Measurements from ENCODE around the gene WARS2.

WARS2 gene

DNA sequence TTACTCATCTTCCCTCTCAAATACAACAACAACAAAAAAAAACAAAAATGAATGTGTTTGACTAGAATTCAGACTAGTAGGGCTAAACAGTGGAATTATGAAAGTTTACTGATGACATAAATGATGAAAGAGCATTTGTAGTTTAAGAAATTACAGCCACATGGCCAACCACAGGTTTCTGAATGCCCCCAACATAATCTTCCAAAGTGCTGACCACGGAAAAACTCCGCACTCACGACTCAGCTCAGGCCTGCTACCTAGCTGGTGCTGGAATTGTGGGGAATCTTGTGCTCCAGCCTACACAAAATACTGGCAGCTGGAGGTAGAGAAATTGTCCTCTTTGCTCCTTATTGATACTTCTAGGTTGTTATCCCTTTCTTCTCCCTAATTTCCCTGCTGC lies 128.7 kb downstream of the WARS2 start:
- DNase-seq: no peak

DNA sequence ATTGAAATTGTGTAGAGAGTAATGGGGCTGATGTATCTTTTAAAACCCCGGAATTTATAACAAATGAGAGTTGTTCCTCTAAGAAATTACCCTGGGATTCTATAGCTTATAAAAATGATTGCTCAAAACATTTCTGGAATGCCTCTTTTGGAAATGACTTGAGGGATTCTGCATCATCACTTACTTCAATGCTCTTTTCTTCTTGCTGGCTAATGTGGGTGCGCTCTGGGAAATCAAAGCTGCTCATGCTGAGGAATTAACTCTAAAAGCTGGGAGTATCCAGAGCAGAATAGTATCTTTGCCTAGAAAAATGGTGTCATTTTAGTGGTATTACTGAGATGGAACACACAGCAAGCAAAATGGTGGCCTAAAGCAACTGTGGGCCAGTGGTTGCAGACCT lies 129.3 kb downstream of the WARS2 start:
- DNase-seq: no peak

DNA sequence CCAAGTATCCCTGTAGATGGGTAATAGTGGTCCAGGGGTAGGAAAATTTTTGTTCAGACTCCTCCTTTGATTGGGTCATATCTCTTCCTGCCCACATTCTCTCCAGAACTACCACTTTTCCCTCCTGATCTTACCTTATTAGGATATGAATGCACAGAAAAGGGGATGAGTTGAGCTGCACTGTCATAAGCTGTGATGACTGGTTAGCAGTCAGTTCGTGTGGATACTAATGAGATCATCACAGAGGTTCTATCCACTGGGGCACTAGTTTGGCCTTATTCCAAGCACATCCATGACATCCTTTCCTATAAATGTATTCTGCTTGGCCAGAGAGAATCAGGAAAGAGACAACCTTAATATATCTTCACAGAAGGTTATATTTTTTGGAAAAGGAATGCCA lies 130.3 kb downstream of the WARS2 start:
- no peak for DNase-seq

DNA sequence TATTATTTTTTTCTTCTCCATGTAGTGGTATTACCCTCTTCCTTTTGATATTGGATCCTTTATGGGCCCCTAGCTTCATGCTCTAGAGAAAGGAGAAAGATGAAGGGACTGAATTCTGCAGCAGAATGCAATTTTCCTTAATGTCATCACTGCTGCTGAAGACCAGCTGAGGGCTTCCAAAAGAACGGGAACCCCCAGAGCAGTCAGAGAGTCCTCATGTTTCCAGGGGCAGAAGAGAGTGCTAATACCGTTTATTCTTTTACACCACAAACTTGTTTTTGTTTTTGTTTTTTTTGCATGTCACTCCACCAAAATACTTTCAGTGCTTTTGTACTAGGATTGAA lies 131.2 kb downstream of the WARS2 start:
- no peak for DNase-seq

DNA sequence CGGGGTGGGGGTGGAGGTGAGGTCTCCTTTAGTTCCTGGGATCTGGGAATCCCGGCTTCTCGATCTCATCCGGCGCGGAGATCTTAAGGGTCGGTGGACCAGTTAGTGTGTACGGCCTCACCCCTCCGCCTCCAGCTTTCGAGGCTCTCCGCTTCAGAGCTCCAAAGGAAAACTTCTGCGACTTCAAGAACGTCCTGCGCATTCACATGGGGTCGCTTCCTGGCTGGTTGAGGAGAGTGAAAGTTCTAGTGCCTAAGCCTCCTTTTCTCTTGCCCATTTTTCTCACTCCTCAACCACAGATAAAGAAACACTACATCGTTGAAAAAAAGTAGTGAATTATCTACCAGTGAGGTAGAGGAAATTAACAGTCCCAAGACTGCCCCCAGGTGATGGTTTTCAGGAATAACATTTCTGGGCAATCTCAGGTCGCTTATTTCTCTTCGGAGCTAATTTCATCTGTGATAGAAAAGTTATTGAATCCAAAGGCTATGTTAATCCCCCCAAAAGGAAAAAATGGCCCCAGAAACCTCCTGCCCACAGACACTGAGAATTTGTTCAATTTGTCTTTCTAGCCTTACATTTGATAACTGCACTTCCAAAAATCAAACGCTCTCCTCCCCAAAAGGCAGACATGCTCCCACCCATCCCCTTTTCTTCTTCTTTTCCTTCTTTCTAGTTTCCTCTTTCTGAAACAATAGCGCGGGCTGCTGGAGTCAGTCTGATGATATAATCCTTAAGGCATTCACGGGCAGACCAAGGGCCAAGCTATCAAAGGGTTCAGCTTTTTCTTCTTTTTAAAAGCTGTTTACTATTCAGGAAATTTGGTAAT lies 131.8 kb downstream of the WARS2 start:
- no peak for DNase-seq

DNA sequence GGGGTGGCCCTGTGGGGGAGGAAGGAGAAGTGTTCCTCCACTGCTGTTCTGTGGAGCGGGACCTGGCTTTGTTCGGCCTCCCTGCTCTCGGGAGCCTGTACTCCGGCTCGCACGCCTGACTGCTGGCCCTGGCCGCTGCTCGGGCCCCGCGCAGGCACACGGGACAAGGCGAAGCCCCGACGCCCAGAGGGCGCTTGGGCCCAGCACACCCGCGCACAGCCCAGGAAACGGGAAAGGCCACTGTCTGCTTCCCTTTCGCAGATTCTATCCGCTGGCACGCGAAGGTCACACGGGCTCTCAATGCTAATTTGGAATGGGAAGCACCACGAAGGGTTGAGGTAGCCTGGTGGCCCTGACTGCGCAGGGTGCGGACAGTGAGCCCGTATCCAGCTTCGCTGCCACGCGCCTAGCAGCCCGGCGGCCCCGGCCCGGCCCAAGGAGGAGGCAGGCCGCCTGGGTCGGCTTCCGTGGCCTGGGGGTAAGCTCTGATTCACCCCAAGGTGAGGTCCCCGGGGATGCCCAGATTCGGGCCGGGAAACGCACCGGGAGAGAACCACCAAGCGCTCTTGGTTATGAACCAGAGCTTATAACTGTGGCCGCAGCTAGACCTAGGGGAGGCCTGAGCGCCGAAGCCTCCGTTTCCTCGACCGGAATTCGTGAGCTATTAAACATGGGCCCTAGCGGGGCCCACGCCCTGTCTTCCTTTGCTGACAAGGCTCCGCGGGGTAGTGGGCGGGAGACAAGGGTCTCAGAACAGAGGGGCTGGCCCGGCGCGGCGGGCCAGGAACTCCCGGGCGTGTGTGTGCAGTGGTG lies 132.6 kb downstream of the WARS2 start:
- DNase-seq: no peak

DNA sequence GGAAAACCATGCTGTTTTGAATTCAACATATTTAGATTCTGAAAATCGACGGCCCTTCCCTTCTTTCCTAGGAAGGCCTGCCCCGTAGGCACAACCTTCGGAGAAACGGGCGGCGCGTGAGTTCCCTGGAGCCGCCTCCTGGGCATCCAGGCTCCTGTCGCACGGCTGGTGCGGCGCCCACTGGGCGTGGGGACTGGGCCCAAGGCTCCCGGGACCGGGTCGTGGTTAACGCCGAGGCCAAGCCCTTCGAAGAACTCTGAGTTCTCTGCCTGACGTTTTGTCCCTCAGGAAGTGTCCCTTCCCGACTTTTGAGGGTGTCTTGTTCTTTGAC lies 133.1 kb downstream of the WARS2 start:
- DNase-seq: no peak

DNA sequence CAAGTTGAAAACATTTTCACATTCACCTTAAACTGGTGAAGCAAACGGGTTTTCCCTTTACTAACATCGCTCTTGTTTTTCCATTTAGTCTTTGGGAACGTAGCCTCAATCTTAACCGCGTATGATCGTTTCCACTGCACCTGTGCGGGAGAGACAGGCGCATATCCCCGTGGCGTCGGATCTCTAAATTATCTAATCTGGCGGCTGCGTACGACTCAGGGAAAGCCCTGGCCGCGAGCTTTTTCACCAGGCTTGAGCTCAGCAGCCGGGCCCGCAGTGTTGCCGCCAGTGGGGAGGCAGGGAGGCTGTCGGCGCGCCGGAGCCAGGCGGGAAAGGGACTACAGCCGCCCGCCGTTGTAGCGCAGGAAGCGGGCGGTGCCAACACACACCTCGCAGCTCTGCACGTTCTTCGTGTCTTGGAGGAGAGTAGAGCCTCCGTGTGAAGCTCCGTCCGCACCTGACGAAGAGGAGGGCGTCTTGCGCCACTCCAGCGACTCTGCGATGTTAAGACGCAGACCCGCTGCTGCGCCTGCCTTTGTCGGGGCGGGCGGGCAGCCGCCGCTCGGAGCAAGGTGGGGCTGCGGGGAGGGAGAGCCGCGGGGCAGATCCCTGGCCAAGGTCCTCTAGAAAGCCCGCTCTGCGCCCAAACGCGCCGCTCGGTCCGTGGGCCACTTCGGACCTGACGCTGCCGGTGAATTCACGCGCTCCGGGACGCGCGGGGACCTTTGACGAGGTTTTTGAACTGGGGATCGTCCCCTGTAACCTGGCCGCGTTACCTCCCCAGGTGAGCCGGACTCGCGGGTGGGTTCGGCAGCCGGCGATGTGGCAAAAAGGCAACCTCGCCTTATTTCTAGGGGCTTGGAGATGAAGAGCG lies 133.8 kb downstream of the WARS2 start:
- no peak for DNase-seq

DNA sequence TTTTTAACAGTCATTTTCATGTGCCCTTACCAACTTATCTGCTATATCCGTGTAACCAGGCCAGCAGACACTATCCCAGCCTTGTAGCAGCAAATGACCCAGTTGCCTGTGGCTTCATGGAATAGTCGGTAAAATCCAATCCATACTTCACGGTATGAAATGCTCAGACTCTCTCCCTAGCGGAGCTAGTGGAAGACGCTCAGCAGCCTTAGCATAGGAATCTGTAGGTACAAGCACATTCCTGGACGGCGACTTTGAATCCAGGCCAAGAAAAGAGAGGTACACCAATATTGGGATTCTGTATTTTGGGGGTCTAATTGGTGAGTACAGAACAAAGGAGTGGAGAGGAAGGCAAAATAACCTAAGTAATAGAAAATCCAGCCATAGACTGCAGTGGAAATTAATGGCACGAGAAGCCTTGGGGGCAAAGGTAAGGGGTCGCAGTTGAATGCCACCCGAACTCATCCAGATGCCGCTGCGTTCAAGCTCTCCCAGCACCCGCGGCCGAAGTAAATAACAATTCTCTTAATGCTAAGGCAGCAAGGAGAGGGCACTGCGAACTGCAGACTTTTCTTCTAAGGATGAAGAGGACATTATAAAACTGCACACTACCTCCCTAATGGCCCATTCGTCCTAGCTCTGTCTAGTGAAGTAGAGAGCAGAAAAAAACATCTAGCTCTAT lies 134.6 kb downstream of the WARS2 start:
- DNase-seq: no peak

DNA sequence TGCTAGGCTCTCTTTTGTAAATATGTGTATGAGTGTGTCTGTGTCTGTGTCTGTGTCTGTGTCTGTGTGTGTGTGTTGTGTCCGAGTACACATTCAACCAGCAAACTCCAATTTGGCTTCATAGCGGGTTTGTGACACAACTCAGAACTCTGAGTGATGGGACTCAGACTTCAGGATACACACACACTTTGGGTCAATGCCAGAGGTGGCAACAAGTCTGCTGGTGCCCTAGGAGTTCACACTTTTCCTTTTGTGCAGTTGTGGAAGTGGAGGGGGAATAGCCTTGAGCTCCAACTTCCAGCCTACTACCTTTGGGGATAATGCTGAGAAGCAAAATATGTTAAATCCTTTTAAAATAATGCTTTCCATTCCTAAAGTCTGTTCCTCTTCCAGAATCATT lies 135.7 kb downstream of the WARS2 start:
- no peak for DNase-seq

DNA sequence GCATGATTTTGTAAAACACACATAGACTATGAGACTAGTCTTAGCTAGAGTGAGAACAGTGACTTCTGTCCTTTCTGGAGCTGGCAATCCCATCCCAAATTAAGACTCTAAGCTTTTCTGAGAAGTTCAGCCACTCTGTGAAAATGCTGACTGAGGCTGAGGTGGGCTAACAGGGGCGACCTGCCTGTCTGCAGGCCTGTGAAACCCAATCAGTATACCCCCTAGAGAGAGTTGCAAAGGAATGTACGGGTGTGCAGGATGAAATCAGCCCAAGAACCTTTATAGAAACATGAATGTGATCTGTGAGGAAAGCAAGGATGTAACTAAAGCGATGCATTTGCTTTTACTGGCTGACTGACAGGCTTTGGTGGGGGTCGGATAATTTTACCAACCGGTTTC lies 136.3 kb downstream of the WARS2 start:
- DNase-seq: no peak

DNA sequence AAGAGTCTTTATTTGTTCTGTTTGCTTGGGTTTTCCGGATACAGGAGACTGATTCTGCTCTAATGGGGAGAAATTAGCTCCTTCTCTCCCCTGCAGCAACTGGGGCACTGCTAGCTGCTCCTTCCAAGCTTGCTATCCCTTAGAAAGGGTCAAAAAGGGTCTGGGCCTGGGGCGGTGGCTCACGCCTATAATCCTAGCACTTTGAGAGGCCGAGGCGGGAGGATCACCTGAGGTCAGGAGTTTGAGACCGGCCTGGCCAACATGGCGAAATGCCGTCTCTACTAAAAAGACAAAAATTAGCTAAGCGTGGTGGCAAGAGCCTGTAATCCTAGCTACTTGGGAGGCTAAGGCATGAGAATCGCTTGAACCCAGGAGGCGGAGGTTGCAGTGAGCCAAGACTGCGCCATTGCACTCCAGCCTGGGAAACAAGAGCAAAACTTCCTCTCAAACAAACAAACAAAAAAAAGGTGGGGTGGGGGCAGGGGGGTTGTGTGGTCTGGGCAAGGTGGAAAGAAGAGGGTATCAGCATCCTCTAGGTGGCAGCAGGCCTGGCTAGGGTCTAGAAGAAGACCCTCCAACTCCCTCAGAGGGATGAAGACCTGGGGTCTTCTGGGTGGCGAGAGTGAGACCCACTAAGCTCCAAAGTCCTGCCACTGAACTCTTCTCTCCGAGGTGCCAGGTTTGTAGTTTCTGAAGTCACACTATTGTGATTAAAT lies 136.9 kb downstream of the WARS2 start:
- DNase-seq: no peak

DNA sequence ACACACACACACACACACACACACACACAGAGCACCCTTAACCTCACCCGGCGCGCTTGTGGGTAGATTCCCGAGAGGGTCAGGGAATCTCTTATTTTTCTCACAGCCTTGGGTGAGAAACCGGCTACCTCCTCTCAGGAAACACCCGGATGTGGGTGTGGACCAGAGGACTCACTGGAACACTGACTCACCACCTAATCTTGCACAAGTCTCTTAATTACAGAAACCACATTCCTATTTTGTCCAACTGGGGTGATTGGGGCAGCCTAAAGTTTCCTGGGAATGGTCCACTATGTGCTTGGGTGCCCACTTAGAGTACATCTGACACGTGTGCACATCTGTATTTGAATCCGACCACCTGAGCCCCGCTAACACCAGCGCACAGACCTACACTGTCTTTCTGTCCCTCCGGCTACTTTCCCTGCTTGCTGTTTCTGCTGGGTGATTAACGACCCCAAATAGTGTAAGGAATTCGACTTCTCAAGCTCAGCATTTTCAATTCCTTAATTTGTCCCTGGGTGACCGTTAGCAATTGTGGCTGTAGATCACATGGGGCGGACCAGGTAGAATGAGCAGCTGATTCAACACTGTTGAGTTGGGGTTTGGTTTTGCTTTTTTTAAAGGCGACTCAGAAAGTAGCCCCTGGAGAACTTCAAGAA lies 138.3 kb downstream of the WARS2 start:
- no peak for DNase-seq

DNA sequence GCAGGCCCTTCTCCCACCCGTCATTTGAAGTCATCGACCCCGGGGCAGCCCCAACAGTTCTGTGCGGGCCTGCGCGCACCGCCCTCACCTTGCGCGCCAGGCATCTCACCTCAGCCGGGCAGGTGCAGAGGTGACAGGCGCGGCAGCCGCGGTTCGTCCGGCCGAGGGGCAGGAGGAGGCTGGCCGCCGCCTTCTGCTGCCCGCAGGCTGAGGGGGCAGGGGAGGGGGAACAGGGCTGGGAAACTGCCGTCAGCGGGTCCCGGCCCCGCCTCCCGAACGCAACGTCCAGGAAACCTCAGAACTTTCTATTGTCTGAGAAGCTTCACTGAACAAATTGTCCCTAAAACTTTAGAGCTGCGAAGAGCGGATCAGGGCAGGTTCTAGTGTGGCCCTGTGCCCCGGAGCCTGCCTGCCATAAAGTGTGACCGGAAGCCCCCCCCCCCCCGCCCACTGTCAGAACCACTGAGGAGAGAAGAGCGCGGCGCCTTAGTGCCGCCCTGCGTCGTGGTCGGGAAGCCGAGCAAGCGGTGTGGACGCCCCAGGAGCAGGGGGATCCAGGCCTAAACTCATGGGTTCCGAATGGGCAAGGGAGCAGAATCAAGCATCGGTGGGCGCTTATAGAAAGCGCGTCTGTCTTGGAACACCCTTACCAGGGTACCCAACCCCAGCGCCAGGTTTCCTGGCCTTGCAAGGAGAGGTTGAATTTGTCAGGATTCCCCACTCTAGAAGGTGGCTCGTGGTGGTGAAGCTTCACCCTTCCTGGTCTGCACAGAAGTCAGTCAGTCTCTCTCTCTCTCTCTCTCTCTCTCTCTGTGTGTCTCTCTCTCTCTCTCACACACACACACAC lies 139.0 kb downstream of the WARS2 start:
- no peak for DNase-seq

DNA sequence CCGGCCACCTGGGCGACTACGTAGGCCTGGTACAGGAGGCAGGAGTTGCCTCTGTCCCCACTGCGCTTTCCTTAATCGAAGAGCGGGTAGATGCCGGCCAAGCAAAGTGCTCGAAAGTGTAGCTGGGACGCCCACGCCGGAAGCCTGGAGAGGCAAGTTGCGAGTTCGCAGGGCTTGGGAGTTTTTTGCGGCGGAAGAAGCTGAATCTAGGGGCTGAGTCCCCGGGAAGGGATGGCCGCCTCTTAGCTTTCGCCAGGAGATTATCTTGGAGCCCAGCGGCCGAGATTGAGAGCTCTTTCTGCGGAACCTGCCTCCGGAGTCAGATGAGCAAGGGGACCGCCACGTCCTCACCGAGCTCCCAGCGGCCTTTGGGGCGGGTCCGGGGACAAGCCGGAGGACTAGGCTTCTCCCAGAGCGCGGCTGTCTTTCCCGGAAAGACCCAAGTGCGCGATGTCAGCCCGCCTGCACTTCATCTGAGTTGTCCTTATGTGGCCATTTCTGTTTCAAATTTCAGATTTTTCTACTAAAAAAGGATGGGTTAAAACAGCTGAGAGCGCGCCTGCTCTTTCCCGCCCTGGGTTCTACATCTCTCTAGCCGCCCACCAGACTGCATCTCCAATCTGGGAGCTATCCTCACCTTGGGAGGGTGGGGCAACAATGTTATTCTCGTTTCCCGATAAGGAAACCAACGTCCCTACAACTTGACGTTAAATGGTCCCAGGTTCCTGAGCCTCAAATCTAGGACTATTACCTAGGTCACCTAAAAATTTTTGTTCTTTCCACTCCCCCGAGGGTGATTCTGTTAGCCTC lies 139.9 kb downstream of the WARS2 start:
- no peak for DNase-seq

DNA sequence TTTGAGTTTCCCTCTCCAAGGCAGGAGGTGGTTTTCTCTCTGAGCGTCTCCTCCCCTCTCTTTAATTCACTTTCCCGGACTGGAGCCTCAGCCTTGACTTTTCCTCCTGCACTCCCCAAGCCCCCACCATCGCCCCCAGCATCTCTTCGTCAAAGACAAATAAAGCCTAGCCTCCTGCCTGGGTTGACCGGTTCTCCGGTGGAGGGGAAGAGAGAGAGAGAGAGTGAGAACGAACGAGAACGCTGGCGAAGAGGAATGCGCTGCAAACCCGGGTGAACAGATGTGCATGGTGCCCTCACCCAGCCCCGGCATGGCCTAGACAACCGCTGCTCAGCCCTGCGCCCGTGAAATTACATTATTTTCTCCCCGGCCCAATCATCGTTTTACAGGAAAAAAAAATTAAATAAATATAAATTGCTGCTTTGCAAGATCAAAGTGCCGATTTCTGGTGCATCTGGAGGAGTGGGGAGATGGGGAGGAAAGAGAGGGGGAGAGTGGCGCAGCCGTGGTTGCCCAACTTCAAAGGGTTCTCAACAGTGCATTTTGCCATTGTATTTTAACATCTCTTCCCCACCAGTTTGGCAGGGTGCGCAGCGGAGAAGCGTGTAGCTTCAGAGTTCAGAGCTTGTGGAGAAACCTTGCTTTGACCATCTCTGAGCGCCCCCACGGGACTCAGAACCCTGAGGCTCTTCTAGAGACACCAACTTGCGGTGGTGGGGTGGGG lies 140.9 kb downstream of the WARS2 start:
- DNase-seq: no peak

DNA sequence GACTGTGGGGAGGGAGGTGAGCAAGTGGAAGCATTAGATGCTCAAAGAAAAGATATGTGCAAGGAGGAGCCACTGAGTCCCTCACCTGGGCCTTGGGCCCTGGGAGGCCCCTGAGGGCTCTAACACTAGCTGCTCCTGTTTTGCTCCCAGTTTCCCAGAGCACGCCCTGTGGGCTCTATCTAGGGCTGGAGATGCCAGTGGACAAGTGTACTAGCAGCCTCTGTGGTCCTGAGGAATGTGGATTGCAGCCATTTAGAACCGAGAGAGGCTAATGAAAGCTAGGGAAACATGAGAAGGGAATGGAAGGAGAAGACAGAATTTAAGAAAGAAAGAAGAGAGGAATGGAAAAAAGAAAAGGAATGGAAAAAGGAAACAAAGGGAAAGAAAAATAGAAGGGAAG lies 142.3 kb downstream of the WARS2 start:
- no peak for DNase-seq

DNA sequence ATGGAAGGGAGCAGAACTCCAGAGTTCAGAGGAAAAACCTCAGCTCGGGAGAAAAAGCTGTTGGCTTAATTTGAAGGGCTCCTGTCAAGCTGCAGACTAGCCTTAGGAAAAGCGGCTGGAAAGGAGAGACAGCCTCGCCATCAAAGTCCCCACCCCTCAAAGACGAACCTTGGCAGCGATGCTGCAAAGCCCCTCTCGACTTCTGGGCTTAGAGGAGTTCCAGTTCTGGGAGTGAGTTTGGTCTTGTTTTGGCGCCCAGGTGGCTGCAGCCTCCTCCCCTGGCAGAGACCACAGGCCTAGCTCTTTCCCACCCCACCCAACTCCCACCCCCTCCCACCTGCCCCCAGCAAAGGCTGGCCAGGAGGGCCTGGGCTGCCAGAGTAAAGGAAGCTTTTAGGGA lies 143.2 kb downstream of the WARS2 start:
- no peak for DNase-seq

DNA sequence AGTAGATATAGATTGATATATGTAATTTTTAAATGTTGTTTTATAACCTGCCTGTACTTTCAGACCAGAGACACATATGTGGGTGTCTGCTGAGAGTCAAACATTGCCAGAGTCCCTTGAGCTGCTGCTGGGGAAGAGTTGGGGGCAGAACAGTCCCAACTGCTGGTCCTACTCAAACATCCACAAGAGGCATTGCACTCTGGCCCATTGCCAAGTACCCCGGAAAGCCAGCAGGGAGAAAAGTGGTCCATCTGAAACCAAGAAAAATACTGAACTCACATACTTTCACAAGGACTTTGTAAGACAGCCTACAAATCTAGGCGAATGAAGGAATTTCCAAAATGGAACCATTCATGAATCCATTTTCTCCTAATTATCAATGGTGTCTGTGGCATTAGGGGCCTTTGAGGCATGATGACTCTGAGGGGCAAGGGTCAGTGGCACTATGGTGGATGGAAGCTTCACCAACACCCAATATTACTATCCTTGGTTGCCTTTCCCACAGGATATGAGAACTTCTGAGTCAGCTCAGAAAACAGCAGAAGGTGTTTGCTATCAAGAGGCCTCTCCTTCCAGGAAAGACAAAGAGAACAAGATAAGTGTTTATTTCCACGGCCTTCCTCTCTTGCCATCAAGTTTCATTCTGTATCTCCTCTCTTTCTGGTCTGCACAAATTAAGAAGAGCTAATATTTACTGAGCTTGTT lies 145.0 kb downstream of the WARS2 start:
- no peak for DNase-seq

Data from activated CD4-positive, alpha-beta T cell treated with anti-CD3 and anti-CD28 coated beads, Interleukin-2, amount 50 U/mL, for 4 hours (primary cell).